Endothelial cell of umbilical vein (primary cell): Measurements from ENCODE around the gene SFSWAP.
"Not testable (repeated sequence)": the region's sequence is repeated elsewhere in the genome, so short reads cannot be mapped to it uniquely, and the experiment has no call there.

Experiments
- CTCF ChIP-seq, 2 donors: IDR thresholded peaks; 1 replicate in 1 of 2; 2 replicates in 1 of 2; pipeline ENCODE4 v1.5.1; 2011; ENCODE audit warnings: low read length in 2 of 2, mild to moderate bottlenecking in 2 of 2, moderate library complexity in 2 of 2, control low read depth in 1 of 2, inconsistent platforms in 1 of 2, low read depth in 1 of 2; ENCODE audit not compliant: insufficient read depth in 1 of 2; ENCODE audit errors: extremely low read depth in 1 of 2
- EZH2 ChIP-seq: IDR thresholded peaks from 2 replicates; pipeline ENCODE4 v1.6.1; 2012; ENCODE audit warnings: borderline replicate concordance, low read depth, mild to moderate bottlenecking, moderate library complexity, low read length, inconsistent platforms; ENCODE audit not compliant: severe bottlenecking
- GATA2 ChIP-seq: IDR thresholded peaks from 2 replicates; pipeline ENCODE4 v1.7.0; 2011; ENCODE audit warnings: low read depth, mild to moderate bottlenecking, moderate library complexity, mixed read lengths, low read length; ENCODE audit not compliant: insufficient read length, insufficient read depth
- JUN ChIP-seq: IDR thresholded peaks from 2 replicates; pipeline ENCODE4 v1.6.1; 2011; ENCODE audit warnings: borderline replicate concordance, low read depth; ENCODE audit not compliant: insufficient read length, insufficient read depth
- POLR2A ChIP-seq: IDR thresholded peaks from 2 replicates; pipeline ENCODE4 v1.6.1; 2012; ENCODE audit warnings: low read depth, mild to moderate bottlenecking, control low read depth, low read length
- POLR2AphosphoS5 ChIP-seq: IDR thresholded peaks from 2 replicates; pipeline ENCODE4 v1.6.1; 2012; ENCODE audit warnings: low read depth, mild to moderate bottlenecking, control low read depth, low read length, moderate library complexity; ENCODE audit not compliant: insufficient read depth

GRCh38 chr12:131662346-131662745 lies 48.5 kb upstream of the SFSWAP start:
- not testable (repeated sequence) for TF ChIP-seq CTCF (IDR thresholded peaks at IDR 0.05; ENCODE audit: extremely low read depth in 1 of 2, insufficient read depth in 1 of 2, low read depth in 1 of 2, low read length in 2 of 2); POLR2AphosphoS5; EZH2; POLR2A; JUN; GATA2
